GM18498 (cell line): ENCODE results near the gene CENPX.

Source experiments
- ATAC-seq: cut with Tn5 transposase; IDR thresholded peaks from one replicate; pipeline ENCODE4 v1.9.1; 2021; ENCODE audit warnings: mild to moderate bottlenecking, moderate library complexity; ENCODE audit not compliant: unreplicated experiment

The CENPX gene

DNA sequence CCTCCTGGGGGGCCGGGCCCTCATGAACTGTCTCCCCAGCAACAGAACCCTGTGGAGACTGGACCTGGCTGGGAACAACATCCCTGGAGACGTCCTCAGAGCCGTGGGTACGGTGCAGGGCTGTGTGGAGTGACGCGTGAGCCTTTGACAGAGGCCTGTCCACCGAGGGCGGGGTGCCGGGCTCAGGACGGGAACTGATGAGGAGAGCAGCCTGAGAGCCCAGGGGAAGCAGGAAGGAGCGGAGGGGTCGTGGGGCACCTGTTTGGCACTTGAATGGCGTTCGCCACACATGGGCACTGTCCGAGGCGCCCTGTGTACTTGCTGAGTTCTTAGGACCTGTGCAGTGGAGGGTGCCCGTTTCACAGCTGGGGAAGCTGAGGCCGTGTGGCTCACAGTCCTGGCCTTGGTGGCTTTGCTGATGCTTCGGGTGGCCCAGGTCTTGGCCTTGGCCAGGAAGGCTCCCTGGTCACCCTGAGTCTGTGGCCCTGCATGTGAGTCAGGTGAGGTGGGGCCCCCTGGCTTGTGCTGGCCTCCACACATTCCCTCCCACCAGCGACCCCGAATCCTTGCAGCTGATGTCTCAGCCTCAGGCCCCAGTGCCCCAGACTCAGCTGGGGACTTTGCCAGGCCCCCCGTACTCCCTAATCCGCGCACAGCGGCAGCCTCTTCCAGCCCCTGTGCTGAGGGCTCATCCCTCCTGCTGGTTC is 2.9 kb upstream of the CENPX start:
- no peak for ATAC-seq

- ATAC-seq: no peak
These were observed 2.2 kb upstream of the CENPX start for GRCh38 chr17:82024859-82025258.

- peak; percentile 3 for ATAC-seq
These were observed 966 bp upstream of the CENPX start for GRCh38 chr17:82023447-82024241.

GRCh38 chr17:82022981-82023446 is 336 bp upstream of the CENPX start, which contains the start of gene LRRC45:
TSS of gene LRRC45 (plus strand) at chr17:82023305. CDS start at chr17:82023644, 339 bp downstream.
- ATAC-seq: peak; percentile 86

DNA sequence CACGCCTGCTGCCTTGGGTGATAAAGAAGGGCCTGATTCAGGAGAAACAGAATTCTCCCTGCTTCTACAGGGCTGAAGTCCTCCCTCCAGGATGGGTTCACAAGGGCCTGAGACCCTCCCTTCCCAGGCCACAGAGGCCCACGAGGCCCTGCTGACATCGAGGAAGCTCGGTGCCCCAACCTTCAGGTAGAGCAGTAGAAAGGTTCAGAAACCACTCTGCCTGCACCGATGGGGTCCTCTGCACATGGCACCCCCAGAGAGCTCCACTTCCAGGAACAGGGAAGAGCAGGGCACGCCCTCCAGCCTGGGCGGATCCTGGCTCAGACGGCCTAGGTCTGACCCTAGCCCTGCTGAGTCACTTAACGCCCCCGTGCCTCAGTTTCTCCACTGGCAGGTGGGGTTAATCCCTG is 773 bp downstream of the CENPX start:
- ATAC-seq: no peak

GRCh38 chr17:82021107-82021899 is 1.4 kb downstream of the CENPX start:
- no peak for ATAC-seq

GRCh38 chr17:82020572-82021106 is 2.0 kb downstream of the CENPX start:
- ATAC-seq: no peak

DNA sequence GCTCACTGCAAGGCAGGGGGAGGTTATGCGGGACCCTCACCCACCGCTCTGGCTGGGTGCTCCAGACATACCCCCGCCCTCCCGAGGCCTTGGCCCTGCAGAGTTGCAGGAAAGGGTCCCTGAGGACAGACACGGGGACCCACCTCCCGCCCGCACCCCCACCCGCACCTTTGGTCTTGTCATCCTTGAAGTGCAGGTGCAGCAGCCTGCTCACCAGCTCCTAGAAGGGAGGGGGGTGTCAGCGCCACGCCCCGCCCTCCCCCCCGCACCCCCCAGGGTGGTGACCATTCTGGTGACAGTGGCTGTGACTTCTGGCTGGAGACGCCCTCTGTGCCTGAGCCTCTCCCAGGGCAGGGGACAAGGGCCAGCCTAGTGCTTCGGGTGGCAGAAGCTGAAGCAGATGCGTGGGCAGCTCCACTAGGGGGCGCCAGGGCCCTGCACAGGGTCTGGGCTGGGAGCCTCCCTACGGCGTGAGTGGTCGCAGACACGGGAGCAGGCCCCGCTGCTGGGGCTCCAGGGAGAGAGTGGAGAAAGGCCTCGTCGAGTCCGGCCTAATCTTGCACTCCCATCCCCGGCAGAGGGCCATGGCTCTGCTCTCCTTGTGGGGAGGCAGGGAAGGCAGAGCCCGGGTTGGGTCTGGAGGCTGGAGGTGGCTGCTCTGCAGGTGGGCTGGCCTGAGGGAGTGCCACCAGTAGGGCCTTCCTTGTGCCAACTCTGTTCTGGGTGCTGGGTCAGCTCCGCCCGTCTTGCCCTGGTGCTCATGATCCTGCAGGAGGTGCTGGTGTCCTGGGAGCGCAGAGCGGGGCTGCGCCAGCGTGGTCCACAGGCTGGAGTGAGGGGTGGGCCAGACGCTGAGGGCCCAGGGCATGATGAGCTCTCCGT is 2.7 kb downstream of the CENPX start:
- ATAC-seq: no peak

GRCh38 chr17:82018989-82019689 is 3.5 kb downstream of the CENPX start:
- ATAC-seq: no peak

- ATAC-seq: no peak
These were observed 4.3 kb downstream of the CENPX start for GRCh38 chr17:82018152-82018988.

DNA sequence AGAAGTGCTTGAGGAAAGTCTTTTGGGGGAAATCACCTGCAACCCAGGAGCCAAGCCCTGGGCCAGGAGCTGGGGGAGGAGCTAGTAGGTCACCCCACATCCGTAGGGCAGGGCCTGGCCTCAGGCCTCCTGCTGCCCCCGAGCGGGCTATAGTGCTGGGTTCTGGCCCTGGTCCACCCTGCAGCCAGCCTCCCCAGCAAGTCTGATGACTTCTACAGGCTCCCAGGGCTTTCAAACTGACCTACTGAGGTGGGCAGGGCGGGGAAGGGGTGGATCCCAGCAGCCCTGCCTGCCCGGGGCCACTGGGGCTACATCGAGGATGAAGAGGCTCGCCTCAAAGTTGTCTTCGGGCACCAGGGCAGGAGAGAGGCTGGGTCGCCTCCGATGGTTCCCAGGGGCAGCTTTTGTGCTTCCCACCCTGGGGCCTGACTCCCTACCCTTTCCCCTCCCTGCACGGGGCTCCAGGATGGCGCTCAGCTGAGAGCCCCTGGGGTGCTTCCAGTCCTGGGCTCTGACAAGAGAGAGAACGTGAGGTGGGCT is 5.0 kb downstream of the CENPX start:
- ATAC-seq: no peak

DNA sequence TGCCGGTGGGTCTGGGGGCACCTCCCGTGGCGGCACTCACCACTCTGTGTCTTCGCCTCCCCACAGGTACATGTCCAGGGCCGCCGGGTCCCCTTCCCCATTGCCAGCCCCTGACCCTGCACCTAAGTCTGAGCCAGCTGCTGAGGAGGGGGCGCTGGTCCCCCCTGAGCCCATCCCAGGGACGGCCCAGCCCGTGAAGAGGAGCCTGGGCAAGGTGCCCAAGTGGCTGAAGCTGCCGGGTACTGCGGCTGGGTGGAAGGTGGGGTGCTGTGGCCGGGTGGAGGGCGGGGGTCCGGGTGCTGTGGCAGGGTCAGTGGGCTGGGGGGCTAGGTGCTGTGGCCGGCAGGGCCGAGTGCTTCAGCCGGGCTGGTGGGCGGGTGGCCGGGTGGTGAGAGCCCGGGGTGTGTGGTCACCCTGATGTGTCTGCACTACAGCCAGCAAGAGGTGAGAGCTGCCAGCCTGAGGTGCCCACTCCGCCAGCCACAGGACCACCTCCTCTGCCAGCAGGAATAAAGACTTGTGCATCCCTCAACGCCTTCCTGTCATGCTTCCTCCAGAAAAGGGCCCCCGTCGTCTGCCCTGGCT is 5.7 kb downstream of the CENPX start:
- ATAC-seq: no peak

DNA sequence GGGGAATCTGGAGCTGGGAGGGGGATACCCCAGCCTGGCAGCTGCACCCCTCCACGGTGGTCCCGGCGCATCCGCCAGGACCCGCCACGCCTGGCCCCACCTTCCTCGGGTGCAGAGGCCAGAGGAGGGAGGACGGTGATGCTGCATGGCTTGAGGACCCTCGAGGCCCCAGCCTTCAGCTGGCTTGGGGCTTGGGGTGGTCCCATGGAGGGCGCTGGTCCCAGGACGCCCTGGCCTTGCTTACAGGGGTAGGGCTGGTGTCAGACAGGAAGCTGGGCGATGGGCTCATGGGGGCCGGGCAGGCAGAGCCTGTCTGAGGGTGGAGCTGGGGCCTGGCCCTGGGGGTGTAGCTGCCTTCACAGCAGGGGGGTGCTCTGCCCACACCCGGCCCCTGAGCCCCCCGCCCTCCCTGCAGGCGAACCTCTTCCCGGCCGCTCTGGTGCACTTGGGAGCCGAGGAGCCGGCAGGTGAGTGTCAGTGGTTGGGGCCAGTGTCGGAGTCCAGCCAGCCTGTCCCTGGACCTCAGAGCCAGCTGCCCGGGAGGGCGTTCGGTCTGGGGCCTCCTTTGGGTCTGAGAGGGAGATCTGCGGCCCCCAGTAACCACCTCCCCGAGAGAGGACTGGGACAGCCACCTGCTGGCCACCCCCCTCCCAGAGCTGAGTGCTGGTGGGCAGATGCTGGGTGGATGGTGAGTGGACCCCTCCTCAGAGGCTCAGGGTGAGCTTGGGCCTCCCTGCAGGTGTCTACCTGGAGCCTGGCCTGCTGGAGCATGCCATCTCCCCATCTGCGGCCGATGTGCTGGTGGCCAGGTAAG is 6.4 kb downstream of the CENPX start:
- no peak for ATAC-seq

- ATAC-seq: no peak
These were observed 7.2 kb downstream of the CENPX start for GRCh38 chr17:82015311-82015971.

DNA sequence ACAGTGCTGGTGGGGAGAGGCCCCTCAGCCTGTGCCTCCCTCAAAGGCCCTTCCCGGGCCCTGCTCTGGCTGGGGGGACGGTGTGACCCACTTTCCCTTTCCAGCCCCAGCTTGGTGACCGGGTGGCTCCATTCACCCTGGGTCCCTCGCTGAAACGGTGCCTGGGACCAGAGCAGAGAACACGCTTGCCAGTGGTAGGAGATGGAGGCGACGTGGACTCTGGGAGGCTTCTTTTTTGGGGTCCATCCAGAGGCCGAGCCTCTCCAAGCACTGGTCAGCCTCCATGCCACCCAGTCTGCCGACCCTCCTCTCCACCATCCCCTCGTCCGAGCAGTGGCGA is 7.7 kb downstream of the CENPX start:
- ATAC-seq: no peak

- no peak for ATAC-seq
These were observed 8.2 kb downstream of the CENPX start for GRCh38 chr17:82014432-82014831.
